ENCODE results near the gene FRMD5. TPM values are rescaled to one million over a fixed set of nuclear protein-coding genes. Genes with fewer than 3 reads are reported as not detected.

Gene FRMD5
- total RNA-seq, 4 donors from 2014 or later: 0.24 to 0.94 (median 0.67) TPM; not detected in 1

DNA sequence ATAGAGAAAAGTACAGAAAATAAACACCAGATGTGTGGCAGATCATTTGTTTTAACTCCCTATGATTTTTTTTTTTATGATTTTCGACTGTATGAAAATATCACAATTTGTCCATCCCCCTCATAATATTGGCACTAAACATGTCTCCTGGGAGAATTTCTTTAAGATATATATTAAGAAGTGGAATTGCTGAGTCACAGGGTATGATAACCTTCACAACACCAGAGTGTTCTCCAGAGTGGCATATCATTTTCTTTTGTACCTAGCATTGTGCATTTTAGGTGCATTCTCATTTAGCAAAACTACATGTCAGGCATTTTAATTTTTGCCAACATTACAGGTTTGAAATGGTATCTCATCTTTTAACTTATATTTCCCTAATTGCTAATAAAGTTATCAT is 170.9 kb downstream of the FRMD5 start:
- Histone ChIP-seq H3K4me3 (replicated peaks in 1 of 3) (no peak overlapping the region), H3K27me3 (no peaks in the 10 kb centered on the region), H3K27ac (no peak overlapping the region), H3K36me3 (no peaks in the 10 kb centered on the region), H3K4me1 (peaks cover 9 to 10% of the 10 kb centered on the region in 2 donors), H3K9me3 (no peaks in the 10 kb centered on the region)
- TF ChIP-seq, protein P1, sequence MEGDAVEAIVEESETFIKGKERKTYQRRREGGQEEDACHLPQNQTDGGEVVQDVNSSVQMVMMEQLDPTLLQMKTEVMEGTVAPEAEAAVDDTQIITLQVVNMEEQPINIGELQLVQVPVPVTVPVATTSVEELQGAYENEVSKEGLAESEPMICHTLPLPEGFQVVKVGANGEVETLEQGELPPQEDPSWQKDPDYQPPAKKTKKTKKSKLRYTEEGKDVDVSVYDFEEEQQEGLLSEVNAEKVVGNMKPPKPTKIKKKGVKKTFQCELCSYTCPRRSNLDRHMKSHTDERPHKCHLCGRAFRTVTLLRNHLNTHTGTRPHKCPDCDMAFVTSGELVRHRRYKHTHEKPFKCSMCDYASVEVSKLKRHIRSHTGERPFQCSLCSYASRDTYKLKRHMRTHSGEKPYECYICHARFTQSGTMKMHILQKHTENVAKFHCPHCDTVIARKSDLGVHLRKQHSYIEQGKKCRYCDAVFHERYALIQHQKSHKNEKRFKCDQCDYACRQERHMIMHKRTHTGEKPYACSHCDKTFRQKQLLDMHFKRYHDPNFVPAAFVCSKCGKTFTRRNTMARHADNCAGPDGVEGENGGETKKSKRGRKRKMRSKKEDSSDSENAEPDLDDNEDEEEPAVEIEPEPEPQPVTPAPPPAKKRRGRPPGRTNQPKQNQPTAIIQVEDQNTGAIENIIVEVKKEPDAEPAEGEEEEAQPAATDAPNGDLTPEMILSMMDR (IDR thresholded peaks at IDR 0.05): no peak
- no peak for TF ChIP-seq POLR2A (IDR thresholded peaks at IDR 0.05)
- no peak for DNase-seq
- intact Hi-C loops (cut with DNase I): no loop called here
- 74 to 80% methylated on average over 1 of the region's 1 CpG for WGBS, 2 donors

DNA sequence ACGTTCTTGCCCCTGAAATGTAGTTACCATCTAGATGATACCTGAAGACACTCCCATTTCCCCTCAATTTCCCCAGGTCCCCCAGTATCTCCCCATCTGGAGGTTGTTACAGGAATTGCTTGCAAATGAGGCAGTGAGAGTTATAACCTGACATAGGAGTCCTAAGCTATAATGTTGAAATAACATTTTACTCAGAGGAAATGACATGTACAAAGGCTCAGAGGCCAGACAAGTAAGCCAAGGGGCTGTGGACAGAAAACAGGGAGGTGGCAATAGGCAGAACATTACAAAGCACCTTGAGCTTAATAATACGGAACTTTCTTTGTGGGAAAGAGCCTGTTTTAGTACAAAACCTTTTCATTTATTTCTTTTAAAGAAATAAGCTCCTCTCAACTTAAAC is 171.9 kb downstream of the FRMD5 start:
- H3K9me3 ChIP-seq: no peaks in the 10 kb centered on the region
- no peak for DNase-seq
- TF ChIP-seq, protein P1 (IDR thresholded peaks at IDR 0.05): no peak
- no peak for TF ChIP-seq POLR2A (IDR thresholded peaks at IDR 0.05)
- H3K4me1 ChIP-seq: peaks cover under 1 to 10% of the 10 kb centered on the region in 2 donors
- intact Hi-C loops (cut with DNase I): no loop called here
- H3K27me3 ChIP-seq: no peaks in the 10 kb centered on the region
- no peaks in the 10 kb centered on the region for H3K36me3 ChIP-seq
- H3K4me3 ChIP-seq (replicated peaks in 1 of 3): no peak overlapping the region
- 91 to 97% methylated on average over 2 of the region's 2 CpGs for WGBS, 2 donors
- no peak overlapping the region for H3K27ac ChIP-seq

DNA sequence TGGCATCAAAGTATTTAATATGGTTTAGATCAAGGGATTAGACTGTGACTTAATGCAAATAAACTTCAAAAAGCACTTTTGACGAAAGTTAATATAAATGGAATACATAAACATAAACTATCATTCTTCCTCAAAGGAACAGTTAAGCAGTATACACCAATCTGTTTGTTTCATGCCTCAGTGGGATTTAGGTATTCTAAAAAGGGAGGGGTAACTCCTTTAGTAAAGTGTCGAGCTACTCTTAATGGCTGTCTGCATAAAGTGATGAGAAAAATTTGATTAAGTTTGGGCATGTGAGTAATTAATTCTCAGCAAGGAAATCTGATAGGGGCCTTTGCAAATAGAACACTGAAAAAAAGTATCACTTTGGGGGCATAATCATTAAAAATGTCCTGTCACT is 176.9 kb downstream of the FRMD5 start:
- intact Hi-C loops (cut with DNase I): no loop called here
- WGBS, 2 donors: 31 to 37% methylated on average over 2 of the region's 2 CpGs
- H3K36me3 ChIP-seq: no peaks in the 10 kb centered on the region

DNA sequence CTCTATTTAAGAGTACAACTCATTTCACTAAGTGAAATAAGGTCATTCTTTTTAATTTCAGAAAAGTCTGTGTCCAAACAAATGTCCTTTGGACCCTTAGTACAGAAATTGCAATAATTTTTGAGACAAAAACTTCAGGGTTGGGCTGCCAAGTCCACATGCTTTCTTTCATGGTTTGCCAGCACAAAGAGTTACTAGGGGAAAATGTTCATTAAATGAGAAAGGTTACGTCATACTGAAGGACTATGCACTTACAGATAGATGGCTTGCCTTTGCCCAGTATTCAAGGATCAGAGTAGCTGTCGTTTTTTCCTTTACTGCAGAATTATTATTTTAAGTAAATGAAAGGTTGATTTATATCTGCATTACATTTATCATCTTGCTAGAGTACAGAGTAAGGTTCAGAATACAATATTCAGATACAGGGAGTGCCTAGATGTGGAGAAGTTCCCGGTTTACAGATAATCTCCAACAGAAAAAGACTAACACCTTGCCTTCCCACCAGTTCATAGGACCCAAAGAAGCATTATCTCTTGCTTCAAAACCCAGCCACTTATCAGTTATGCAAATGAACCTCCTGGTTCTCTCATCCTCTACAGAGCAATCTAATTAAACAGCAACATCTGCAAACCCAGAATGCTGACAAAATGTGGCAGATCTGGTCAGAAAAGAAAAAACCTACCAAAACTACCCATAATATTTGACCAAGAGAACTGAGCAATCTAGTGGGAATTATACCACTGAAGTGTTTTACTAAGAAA is 179.3 kb downstream of the FRMD5 start:
- no peak for DNase-seq
- Histone ChIP-seq H3K4me1 (peaks cover 11 to 26% of the 10 kb centered on the region in 2 donors), H3K36me3 (no peaks in the 10 kb centered on the region), H3K27me3 (no peaks in the 10 kb centered on the region), H3K27ac (no peak overlapping the region), H3K4me3 (replicated peaks in 1 of 3) (no peak overlapping the region), H3K9me3 (no peaks in the 10 kb centered on the region)
- TF ChIP-seq POLR2A (IDR thresholded peaks at IDR 0.05): no peak
- TF ChIP-seq, protein P1 (IDR thresholded peaks at IDR 0.05): no peak
- intact Hi-C loops (cut with DNase I): no loop called here
- WGBS, 2 donors: 47 to 63% methylated on average over 3 of the region's 3 CpGs

More for the DNA sequence above, 176.9 kb downstream of the FRMD5 start:
- no peaks in the 10 kb centered on the region for H3K27me3 ChIP-seq
- TF ChIP-seq POLR2A (IDR thresholded peaks at IDR 0.05): no peak
- TF ChIP-seq, protein P1 (IDR thresholded peaks at IDR 0.05): no peak
- H3K4me1 ChIP-seq: peaks cover 11 to 24% of the 10 kb centered on the region in 2 donors
- H3K4me3 ChIP-seq (replicated peaks in 1 of 3): no peak overlapping the region
- H3K27ac ChIP-seq: peak overlapping the region; percentile 16 to 68 (median 57)
- H3K9me3 ChIP-seq: no peaks in the 10 kb centered on the region
- no peak for DNase-seq

DNA sequence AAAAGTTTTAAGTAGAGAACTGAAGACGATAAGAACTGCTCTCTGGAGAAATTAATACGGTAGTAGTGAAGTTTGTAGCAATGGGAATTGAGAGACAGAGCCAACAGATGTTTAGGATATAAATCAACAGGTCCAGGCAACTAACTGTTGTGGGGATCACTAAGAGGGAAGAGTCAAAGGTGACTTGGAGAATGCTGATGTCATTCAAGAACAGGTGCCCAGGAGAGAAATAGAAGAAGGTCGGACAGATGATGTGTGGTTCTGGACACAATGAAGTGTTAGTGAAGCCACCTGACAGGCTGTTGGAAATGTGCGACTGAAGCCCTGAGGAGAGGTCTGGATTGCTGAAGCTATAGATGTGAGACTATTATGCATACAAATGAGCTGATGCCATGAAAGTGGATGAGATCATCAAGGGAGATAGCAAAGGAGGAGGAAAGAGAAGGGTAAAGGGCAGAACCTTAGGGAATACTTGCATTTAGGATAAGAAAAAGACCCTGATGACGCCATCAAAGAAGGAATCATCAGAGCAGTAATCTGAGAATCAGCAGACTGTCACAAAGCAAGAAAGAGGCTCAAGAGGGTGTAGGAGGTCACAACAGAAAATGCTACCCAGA is 183.7 kb downstream of the FRMD5 start:
- Histone ChIP-seq H3K4me3 (replicated peaks in 1 of 3) (no peak overlapping the region), H3K27ac (no peak overlapping the region), H3K36me3 (no peaks in the 10 kb centered on the region), H3K4me1 (peaks cover 6 to 22% of the 10 kb centered on the region in 2 donors), H3K27me3 (no peaks in the 10 kb centered on the region), H3K9me3 (no peaks in the 10 kb centered on the region)
- 87 to 90% methylated on average over 5 of the region's 5 CpGs for WGBS, 2 donors
- no peak for DNase-seq
- intact Hi-C loops (cut with DNase I): no loop called here
- TF ChIP-seq POLR2A (IDR thresholded peaks at IDR 0.05): no peak
- TF ChIP-seq, protein P1 (IDR thresholded peaks at IDR 0.05): no peak
